Vagina (tissue), 2 donors: ENCODE measurements around the gene CXCR6. TPM values are rescaled to one million over a fixed set of nuclear protein-coding genes. Genes with fewer than 3 reads are reported as not detected.

Source experiments
- DNase-seq, 2 donors: peaks; one replicate each; pipeline ENCODE4 v3.0.0-alpha.2; 2017; ENCODE audit errors: extremely low spot score in 2 of 2
- H3K27ac ChIP-seq: fragments of 200-600 bp; sonication (generic); one replicate; pipeline ENCODE4 v1.5.1; 2019
- H3K27me3 ChIP-seq: fragments of 200-600 bp; sonication (generic); one replicate; pipeline ENCODE4 v1.5.1; 2019
- H3K36me3 ChIP-seq, 2 donors: fragments of 200-600 bp; sonication (generic); one replicate each; pipeline ENCODE4 v1.5.1; 2017 to 2019
- H3K4me1 ChIP-seq: fragments of 200-600 bp; sonication (generic); one replicate; pipeline ENCODE4 v1.5.1; 2019
- H3K4me3 ChIP-seq, 2 donors: fragments of 200-600 bp; sonication (generic); 1 replicate in 1 of 2; 2 replicates in 1 of 2; pipeline ENCODE4 v1.5.1; 2016 to 2019
- H3K9me3 ChIP-seq: fragments of 200-600 bp; sonication (generic); one replicate; pipeline ENCODE4 v1.5.1; 2019
- POLR2A ChIP-seq, 2 donors: fragments of 450-650 bp; IDR thresholded peaks; one replicate each; pipeline ENCODE4 v1.6.1; 2017; ENCODE audit warnings: antibody characterized with exemption in 2 of 2, mild to moderate bottlenecking in 2 of 2, moderate library complexity in 2 of 2
- POLR2AphosphoS5 ChIP-seq, 2 donors: sonication (generic); formaldehyde crosslinking; IDR thresholded peaks; one replicate each; pipeline ENCODE4 v1.9.0; 2017; ENCODE audit warnings: antibody characterized with exemption in 2 of 2, mild to moderate bottlenecking in 2 of 2, low read depth in 1 of 2; ENCODE audit not compliant: insufficient read depth in 1 of 2
- intact Hi-C: fragments of 100-400 bp; cut with DNase I; formaldehyde crosslinking; loops from one replicate; pipeline ENCODE4 v1.15.1; 2023
- total RNA-seq: library from RNA; depleted of rRNA; stranded (reverse); fragments of >200 nt; gene quantifications from one replicate; pipeline ENCODE4 v1.2.3, GENCODE V29; 2016
- TF ChIP-seq, protein P1 (sequence below), 3 experiments: fragments of 450-650 bp in 2 of 3; fragments of 200-600 bp in 1 of 3; sonication (generic) in 1 of 3; IDR thresholded peaks; one replicate each; pipeline ENCODE4 v1.5.1; 2017 to 2019; ENCODE audit warnings: antibody characterized with exemption in 3 of 3, mild to moderate bottlenecking in 2 of 3, moderate library complexity in 2 of 3

Gene CXCR6
- total RNA-seq, 1 donor from 2014 or later, result 9.6 TPM

DNA sequence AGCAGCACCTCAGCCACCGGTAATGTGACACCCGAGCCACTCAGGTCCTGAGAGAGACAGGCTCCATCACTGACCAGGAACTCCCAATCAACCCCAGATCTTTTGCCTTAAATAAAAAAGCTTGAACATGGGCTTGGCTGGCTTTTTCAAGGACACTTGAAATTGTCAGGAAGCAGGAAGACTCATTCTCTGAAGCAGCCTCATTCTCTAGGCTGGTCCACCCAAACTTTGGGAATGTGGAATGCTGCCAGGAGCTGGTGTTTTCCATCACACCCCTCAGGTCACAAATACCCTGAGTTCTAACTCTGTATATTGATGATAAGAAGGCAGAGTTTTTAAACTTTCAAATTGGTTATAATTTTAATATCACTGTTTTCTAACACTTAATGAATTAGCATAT, 17.0 kb downstream of the CXCR6 start:
- H3K27ac ChIP-seq, result peak overlapping the region; percentile 76
- no peak for DNase-seq
- H3K9me3 ChIP-seq, result no peaks in the 10 kb centered on the region
- TF ChIP-seq POLR2AphosphoS5 (IDR thresholded peaks at IDR 0.05; ENCODE audit: insufficient read depth in 1 of 2, low read depth in 1 of 2), result no peak
- TF ChIP-seq, protein P1, sequence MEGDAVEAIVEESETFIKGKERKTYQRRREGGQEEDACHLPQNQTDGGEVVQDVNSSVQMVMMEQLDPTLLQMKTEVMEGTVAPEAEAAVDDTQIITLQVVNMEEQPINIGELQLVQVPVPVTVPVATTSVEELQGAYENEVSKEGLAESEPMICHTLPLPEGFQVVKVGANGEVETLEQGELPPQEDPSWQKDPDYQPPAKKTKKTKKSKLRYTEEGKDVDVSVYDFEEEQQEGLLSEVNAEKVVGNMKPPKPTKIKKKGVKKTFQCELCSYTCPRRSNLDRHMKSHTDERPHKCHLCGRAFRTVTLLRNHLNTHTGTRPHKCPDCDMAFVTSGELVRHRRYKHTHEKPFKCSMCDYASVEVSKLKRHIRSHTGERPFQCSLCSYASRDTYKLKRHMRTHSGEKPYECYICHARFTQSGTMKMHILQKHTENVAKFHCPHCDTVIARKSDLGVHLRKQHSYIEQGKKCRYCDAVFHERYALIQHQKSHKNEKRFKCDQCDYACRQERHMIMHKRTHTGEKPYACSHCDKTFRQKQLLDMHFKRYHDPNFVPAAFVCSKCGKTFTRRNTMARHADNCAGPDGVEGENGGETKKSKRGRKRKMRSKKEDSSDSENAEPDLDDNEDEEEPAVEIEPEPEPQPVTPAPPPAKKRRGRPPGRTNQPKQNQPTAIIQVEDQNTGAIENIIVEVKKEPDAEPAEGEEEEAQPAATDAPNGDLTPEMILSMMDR (IDR thresholded peaks at IDR 0.05), result no peak
- no peak for TF ChIP-seq POLR2A (IDR thresholded peaks at IDR 0.05)
- H3K36me3 ChIP-seq, result peaks cover 4 to 92% of the 10 kb centered on the region in 2 donors
- intact Hi-C loops, result no loop called here
- peaks cover 21% of the 10 kb centered on the region for H3K4me1 ChIP-seq
- H3K4me3 ChIP-seq, result no peak overlapping the region
- no peaks in the 10 kb centered on the region for H3K27me3 ChIP-seq

DNA sequence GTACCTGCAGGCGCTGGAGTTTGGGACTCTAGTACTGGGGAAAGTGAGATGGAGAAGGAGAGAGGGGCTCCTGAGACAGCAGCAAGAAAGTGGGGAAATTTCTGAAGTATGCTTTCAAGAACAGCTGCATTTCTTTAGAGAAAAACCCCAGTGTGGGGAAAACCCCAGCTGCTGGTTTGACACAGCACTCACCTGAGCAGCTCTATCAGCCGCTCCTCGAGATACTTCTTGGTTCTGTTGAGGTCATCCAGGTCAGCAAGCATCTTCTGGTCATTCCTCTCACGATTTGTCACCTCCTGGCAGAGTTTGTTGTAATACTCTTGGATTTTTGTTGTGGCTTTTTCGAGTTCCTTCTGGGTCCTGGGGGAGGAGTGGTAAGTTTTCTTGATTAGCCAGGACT, 18.8 kb downstream of the CXCR6 start:
- no peak for DNase-seq
- Histone ChIP-seq H3K27ac (no peak overlapping the region), H3K9me3 (no peaks in the 10 kb centered on the region), H3K4me1 (peaks cover 33% of the 10 kb centered on the region), H3K36me3 (peaks cover 4 to 92% of the 10 kb centered on the region in 2 donors), H3K4me3 (no peak overlapping the region), H3K27me3 (no peaks in the 10 kb centered on the region)
- TF ChIP-seq, protein P1 (IDR thresholded peaks at IDR 0.05), result no peak
- TF ChIP-seq POLR2AphosphoS5 (IDR thresholded peaks at IDR 0.05; ENCODE audit: insufficient read depth in 1 of 2, low read depth in 1 of 2) (no peak), POLR2A (IDR thresholded peaks at IDR 0.05) (no peak)
- intact Hi-C loops, result no loop called here

DNA sequence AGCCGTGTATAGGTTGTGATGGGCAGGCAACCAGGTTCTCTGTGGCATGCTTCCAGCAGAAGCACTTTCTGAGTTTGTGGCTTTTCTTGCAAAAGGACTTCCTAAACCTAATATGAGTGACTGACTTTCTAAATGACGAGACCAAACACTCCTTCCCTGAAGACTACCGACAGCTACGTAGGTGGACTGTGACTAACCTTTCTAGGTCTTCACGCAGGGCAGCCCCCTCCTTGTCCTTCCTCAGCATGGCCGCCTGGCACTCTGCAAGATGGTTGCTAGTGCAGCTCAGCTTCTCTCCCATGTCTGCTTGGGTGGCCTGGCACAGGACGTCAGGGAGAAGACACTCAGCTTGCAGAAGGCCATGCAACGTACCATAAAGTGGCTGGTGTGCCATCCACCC, 20.9 kb downstream of the CXCR6 start:
- no peak overlapping the region for H3K27ac ChIP-seq
- intact Hi-C loops, result no loop called here
- H3K9me3 ChIP-seq, result no peaks in the 10 kb centered on the region
- H3K27me3 ChIP-seq, result no peaks in the 10 kb centered on the region
- H3K4me1 ChIP-seq, result peaks cover 26% of the 10 kb centered on the region
- DNase-seq, result no peak
- H3K4me3 ChIP-seq, result no peak overlapping the region
- peaks cover 4 to 91% of the 10 kb centered on the region in 2 donors for H3K36me3 ChIP-seq
- TF ChIP-seq POLR2AphosphoS5 (IDR thresholded peaks at IDR 0.05; ENCODE audit: insufficient read depth in 1 of 2, low read depth in 1 of 2), result no peak
- TF ChIP-seq POLR2A (IDR thresholded peaks at IDR 0.05), result no peak
- TF ChIP-seq, protein P1 (IDR thresholded peaks at IDR 0.05), result no peak

DNA sequence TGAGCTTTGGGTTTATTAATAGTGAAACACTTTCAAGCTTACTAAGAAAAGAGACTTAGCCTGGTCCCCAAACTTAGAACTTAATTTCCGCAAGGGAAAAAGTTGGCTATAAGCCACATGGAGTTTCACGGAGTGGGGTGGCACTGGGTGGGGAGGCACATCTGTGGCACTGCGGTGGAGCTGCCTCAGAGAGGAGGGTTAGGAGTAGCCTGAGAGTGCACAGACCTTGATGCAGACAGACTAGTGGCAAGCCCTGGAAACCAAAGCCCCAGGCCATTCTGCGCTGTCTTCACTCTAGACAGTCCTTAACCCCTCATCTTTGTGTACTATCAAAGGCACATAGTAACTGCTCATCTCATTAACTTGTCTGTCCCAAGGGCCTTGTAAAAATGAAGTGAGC, 22.0 kb downstream of the CXCR6 start:
- intact Hi-C loops, result no loop called here
- Histone ChIP-seq H3K9me3 (no peaks in the 10 kb centered on the region), H3K27me3 (no peaks in the 10 kb centered on the region), H3K27ac (peak overlapping the region; percentile 51), H3K4me3 (no peak overlapping the region), H3K4me1 (peaks cover 23% of the 10 kb centered on the region), H3K36me3 (peaks cover 4 to 91% of the 10 kb centered on the region in 2 donors)
- DNase-seq, result no peak
- TF ChIP-seq POLR2AphosphoS5 (IDR thresholded peaks at IDR 0.05; ENCODE audit: insufficient read depth in 1 of 2, low read depth in 1 of 2), result no peak
- TF ChIP-seq, protein P1 (IDR thresholded peaks at IDR 0.05), result no peak
- no peak for TF ChIP-seq POLR2A (IDR thresholded peaks at IDR 0.05)

DNA sequence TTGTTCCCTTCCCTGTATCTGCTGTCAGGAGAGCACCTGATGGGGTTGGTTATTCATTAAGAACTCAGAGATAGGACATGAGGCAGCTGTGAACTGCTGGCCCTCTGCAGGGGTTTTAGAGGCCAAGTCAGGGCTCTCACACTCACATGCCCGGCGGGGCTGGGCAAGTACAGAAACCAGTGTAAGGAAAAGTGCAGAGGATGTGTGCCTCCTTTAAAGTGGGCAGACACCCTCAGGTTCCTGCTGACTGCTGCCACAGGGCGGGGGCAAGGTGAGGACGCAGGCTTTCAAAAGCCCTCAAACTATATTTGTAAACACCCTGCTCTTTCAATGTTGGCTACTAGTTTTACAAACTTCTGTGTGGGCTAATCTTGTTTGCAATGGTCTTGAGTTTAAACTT, 22.4 kb downstream of the CXCR6 start:
- DNase-seq, result no peak
- no peak for TF ChIP-seq POLR2A (IDR thresholded peaks at IDR 0.05)
- TF ChIP-seq, protein P1 (IDR thresholded peaks at IDR 0.05), result no peak
- no peak for TF ChIP-seq POLR2AphosphoS5 (IDR thresholded peaks at IDR 0.05; ENCODE audit: insufficient read depth in 1 of 2, low read depth in 1 of 2)
- no peaks in the 10 kb centered on the region for H3K9me3 ChIP-seq
- peaks cover 3 to 91% of the 10 kb centered on the region in 2 donors for H3K36me3 ChIP-seq
- peaks cover 23% of the 10 kb centered on the region for H3K4me1 ChIP-seq
- H3K4me3 ChIP-seq, result no peak overlapping the region
- H3K27me3 ChIP-seq, result no peaks in the 10 kb centered on the region
- intact Hi-C loops, result no loop called here
- H3K27ac ChIP-seq, result peak overlapping the region; percentile 31
